Purkinje cell (primary cell): ENCODE results near the gene NR2F2. TPM values are rescaled to one million over a fixed set of nuclear protein-coding genes. Genes with fewer than 3 reads are reported as not detected.

Experiments
- polyA plus RNA-seq: library from polyadenylated mRNA; unstranded; fragments of >200 nt; fragmentation: Nextera tagmentation; gene quantifications from 2 replicates; pipeline ENCODE4 v1.2.1, GENCODE V29; 2014

NR2F2 gene
- polyA plus RNA-seq, result 38.7 and 46.0 TPM in 2 replicates

DNA sequence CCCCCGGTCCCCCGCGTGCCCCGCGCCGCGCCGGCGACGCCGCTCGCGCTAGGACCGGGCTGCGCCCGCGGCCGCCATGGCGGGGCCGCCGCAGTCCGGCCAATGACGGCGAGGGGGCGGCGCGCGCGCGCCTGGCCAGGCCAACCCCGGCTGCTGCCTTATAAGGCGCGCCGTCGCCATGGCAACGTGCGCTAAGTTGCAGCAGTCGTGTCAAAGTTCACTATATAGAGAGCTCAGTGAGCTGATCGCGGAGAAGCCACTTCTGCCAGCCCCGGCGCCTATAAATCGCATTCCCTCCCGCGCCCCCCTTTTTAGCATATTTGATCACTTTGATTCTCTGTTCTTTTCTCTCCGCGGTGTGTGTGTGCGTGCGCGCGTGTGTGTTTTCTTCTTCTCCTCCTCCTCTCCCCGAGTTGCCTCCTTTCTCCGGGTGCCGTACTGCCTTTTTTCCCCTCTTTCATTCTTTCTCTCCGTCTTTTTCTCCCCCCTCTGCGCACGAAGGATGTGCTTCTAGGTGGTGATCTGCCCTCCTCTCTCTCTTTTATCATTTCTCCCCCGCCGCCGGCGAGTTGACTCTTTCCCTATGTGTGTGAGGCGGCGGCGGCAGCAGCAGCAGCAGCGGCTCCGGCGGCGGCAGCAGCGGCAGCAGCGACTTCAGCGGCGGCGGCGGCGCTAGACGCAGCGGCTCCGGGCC lies at the start of gene NR2F2:
NR2F2 (plus strand) TSS at position 251 of the 694 bp plus-strand sequence. CDS start 1,406 bp downstream, outside the sequence.

